ENCODE measurements around the gene SH3BGRL.
"Not testable (repeated sequence)": the region's sequence is repeated elsewhere in the genome, so short reads cannot be mapped to it uniquely, and the experiment has no call there.

The SH3BGRL gene

GRCh38 chrX:81259714-81260395, 58.0 kb downstream of the SH3BGRL start:
- no peak for DNase-seq (ENCODE audit: low read depth in 2 of 2)

GRCh38 chrX:81261576-81261975, 59.7 kb downstream of the SH3BGRL start:
- DNase-seq (ENCODE audit: low read depth in 2 of 2) = no peak

GRCh38 chrX:81263059-81263458, 61.2 kb downstream of the SH3BGRL start:
- DNase-seq (ENCODE audit: low read depth in 2 of 2) = no peak

GRCh38 chrX:81278616-81279015, 76.7 kb downstream of the SH3BGRL start:
- no peak for DNase-seq (ENCODE audit: low read depth in 2 of 2)

- DNase-seq (ENCODE audit: low read depth in 2 of 2) = no peak
These were observed 78.2 kb downstream of the SH3BGRL start for GRCh38 chrX:81280148-81280547.

- no peak for DNase-seq (ENCODE audit: low read depth in 2 of 2)
These were observed 84.2 kb downstream of the SH3BGRL start for GRCh38 chrX:81286075-81286474.

GRCh38 chrX:81286608-81287007, 84.7 kb downstream of the SH3BGRL start:
- no peak for DNase-seq (ENCODE audit: low read depth in 2 of 2)

GRCh38 chrX:81291996-81292395, 90.1 kb downstream of the SH3BGRL start:
- no peak for DNase-seq (ENCODE audit: low read depth in 2 of 2)

- DNase-seq (ENCODE audit: low read depth in 2 of 2) = no peak
These were observed 92.2 kb downstream of the SH3BGRL start for GRCh38 chrX:81294101-81294500.

- DNase-seq (ENCODE audit: low read depth in 2 of 2) = no peak
These were observed 100.0 kb downstream of the SH3BGRL start for GRCh38 chrX:81301877-81302276.

GRCh38 chrX:81304563-81304962, 102.7 kb downstream of the SH3BGRL start:
- DNase-seq (ENCODE audit: low read depth in 2 of 2) = no peak

GRCh38 chrX:81305240-81305639, 103.3 kb downstream of the SH3BGRL start:
- no peak for DNase-seq (ENCODE audit: low read depth in 2 of 2)

GRCh38 chrX:81308086-81308829, 106.4 kb downstream of the SH3BGRL start:
- DNase-seq (ENCODE audit: low read depth in 2 of 2) = no peak

- DNase-seq (ENCODE audit: low read depth in 2 of 2) = no peak
These were observed 114.3 kb downstream of the SH3BGRL start for GRCh38 chrX:81316163-81316562.

GRCh38 chrX:81331653-81332052, 129.8 kb downstream of the SH3BGRL start:
- not testable (repeated sequence) for DNase-seq (ENCODE audit: low read depth in 2 of 2)

- no peak for DNase-seq (ENCODE audit: low read depth in 2 of 2)
These were observed 134.7 kb downstream of the SH3BGRL start for GRCh38 chrX:81336455-81337152.

- DNase-seq (ENCODE audit: low read depth in 2 of 2) = no peak
These were observed 135.9 kb downstream of the SH3BGRL start for GRCh38 chrX:81337805-81338204.

GRCh38 chrX:81338924-81339323, 137.0 kb downstream of the SH3BGRL start:
- DNase-seq (ENCODE audit: low read depth in 2 of 2) = no peak

GRCh38 chrX:81345296-81345695, 143.4 kb downstream of the SH3BGRL start:
- DNase-seq (ENCODE audit: low read depth in 2 of 2) = not testable (repeated sequence)
